ENCODE results near the gene UTP25.

- TF ChIP-seq REST (IDR thresholded peaks at IDR 0.05; ENCODE audit: insufficient read depth in 1 of 2, low read depth in 2 of 2, low read length in 1 of 2) (no peak), CTCF (IDR thresholded peaks at IDR 0.05) (no peak)
Measured at GRCh38 chr1:209805875-209806760, 21.7 kb upstream of the UTP25 start, which contains the start of gene IRF6.

All from Panc1 (cell line).